ENCODE data around the gene LRRC55.

- TF ChIP-seq TEAD4 (IDR thresholded peaks at IDR 0.05; ENCODE audit: borderline replicate concordance, insufficient read depth) (no peak), CTCF (IDR thresholded peaks at IDR 0.05) (no peak), RCOR1 (IDR thresholded peaks at IDR 0.05; ENCODE audit: low read length) (no peak), RAD21 (IDR thresholded peaks at IDR 0.05; ENCODE audit: low read length) (no peak), FOXM1 (IDR thresholded peaks at IDR 0.05; ENCODE audit: low read depth) (no peak), FOXJ3 (CRISPR knock-in tag; IDR thresholded peaks at IDR 0.05) (no peak), USF1 (IDR thresholded peaks at IDR 0.05; ENCODE audit: borderline replicate concordance, low read depth) (no peak), NFIC (IDR thresholded peaks at IDR 0.05; ENCODE audit: borderline replicate concordance) (no peak), NRF1 (IDR thresholded peaks at IDR 0.05; ENCODE audit: low read depth, low read length) (no peak), CHD2 (IDR thresholded peaks at IDR 0.05; ENCODE audit: low read length, partially characterized antibody) (no peak), MXI1 (IDR thresholded peaks at IDR 0.05; ENCODE audit: low read depth, low read length) (no peak)
- TF ChIP-seq, protein P1, sequence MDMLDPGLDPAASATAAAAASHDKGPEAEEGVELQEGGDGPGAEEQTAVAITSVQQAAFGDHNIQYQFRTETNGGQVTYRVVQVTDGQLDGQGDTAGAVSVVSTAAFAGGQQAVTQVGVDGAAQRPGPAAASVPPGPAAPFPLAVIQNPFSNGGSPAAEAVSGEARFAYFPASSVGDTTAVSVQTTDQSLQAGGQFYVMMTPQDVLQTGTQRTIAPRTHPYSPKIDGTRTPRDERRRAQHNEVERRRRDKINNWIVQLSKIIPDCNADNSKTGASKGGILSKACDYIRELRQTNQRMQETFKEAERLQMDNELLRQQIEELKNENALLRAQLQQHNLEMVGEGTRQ (IDR thresholded peaks at IDR 0.05; ENCODE audit: borderline replicate concordance, low read depth, low read length) = no peak
- TF ChIP-seq, protein P2, sequence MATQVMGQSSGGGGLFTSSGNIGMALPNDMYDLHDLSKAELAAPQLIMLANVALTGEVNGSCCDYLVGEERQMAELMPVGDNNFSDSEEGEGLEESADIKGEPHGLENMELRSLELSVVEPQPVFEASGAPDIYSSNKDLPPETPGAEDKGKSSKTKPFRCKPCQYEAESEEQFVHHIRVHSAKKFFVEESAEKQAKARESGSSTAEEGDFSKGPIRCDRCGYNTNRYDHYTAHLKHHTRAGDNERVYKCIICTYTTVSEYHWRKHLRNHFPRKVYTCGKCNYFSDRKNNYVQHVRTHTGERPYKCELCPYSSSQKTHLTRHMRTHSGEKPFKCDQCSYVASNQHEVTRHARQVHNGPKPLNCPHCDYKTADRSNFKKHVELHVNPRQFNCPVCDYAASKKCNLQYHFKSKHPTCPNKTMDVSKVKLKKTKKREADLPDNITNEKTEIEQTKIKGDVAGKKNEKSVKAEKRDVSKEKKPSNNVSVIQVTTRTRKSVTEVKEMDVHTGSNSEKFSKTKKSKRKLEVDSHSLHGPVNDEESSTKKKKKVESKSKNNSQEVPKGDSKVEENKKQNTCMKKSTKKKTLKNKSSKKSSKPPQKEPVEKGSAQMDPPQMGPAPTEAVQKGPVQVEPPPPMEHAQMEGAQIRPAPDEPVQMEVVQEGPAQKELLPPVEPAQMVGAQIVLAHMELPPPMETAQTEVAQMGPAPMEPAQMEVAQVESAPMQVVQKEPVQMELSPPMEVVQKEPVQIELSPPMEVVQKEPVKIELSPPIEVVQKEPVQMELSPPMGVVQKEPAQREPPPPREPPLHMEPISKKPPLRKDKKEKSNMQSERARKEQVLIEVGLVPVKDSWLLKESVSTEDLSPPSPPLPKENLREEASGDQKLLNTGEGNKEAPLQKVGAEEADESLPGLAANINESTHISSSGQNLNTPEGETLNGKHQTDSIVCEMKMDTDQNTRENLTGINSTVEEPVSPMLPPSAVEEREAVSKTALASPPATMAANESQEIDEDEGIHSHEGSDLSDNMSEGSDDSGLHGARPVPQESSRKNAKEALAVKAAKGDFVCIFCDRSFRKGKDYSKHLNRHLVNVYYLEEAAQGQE (IDR thresholded peaks at IDR 0.05; ENCODE audit: low read depth, low read length) = no peak
These were observed 48.3 kb upstream of the LRRC55 start for GRCh38 chr11:57133366-57134038.

All from SK-N-SH (cell line).